ENCODE results near the gene KNCN. TPM values are rescaled to one million over a fixed set of nuclear protein-coding genes. Genes with fewer than 3 reads are reported as not detected.

KNCN gene
- polyA plus RNA-seq, 3 donors = not detected

DNA sequence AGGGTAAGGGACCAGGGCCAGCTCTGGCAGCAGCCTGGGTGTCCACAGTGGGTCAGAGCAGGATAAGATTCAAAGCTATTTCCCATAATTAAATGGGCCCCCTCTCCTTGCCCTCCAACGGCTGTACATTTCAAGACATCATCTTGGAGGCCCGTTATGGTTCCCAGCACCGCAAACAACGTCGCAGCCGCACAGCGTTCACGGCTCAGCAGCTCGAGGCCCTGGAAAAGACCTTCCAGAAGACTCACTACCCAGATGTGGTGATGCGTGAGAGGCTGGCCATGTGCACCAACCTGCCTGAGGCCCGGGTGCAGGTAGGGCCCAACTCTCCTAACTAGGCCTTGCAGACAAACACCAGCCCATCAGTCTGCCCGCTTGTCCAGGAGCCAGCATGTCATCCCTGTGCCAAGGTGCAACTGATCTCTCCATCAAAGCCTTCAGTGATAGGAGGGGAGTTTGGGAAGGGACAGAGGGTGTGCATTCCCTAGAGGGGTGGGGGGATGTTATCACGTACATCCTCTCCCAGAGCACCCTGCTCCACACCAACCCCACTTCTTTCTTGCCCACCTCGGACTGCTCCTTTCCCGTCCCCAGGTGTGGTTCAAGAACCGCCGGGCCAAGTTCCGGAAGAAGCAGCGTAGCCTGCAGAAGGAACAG lies 41.0 kb downstream of the KNCN start:
- DNase-seq (ENCODE audit: low read depth in 3 of 3, low spot score in 2 of 3) = no peak

DNA sequence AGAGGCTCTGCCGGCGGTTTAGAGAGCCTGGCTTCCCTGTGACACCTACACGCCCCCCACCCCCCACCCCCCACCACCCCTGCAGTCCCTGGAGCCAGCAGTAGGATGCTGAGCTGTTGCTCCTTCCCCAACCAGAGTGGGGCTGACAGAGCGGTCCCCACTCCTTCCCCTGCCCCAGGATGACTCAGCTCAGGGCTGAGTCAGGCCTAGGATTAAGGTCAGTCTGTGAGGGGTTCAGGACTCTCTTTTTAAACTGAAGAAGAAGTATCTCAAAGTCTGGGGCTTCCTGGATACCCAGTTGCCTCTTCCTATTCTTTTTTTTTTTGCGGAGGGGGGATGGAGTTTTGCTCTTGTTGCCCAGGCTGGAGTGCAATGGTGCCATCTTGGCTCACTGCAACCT lies 42.7 kb downstream of the KNCN start:
- no peak for DNase-seq (ENCODE audit: low read depth in 3 of 3, low spot score in 2 of 3)

DNA sequence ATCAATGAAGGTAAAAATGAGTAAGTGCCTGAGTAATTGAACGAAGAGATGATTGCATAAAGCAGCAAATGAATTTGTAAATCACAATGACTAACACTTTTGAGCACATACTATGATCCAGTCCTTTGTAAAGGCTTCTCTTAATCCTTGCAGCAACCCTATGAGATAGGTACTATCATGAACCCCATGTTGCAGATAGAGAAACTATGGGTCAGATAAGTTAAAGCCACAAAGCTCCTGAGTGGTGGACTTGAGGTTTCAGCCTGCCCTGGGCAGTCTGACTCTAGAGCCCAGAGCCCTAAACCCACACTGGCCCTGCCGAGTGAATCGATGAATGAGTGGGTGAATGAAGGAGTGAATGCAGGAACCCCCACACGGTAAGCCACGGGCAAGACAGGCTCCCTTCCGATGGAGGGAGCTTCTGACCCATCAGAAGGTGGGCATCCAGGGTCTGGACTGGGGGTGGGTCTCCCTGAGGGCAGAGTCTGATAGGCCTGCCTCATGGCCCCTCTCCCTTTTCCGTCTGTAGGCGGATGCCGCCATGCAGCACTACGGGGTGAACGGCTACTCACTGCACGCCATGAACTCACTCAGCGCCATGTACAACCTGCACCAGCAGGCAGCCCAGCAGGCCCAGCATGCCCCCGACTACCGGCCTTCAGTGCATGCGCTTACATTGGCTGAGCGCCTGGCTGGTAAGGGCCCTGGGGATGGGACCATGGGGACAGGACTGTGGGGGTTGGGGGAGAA lies 44.8 kb downstream of the KNCN start:
- DNase-seq (ENCODE audit: low read depth in 3 of 3, low spot score in 2 of 3) = no peak

DNA sequence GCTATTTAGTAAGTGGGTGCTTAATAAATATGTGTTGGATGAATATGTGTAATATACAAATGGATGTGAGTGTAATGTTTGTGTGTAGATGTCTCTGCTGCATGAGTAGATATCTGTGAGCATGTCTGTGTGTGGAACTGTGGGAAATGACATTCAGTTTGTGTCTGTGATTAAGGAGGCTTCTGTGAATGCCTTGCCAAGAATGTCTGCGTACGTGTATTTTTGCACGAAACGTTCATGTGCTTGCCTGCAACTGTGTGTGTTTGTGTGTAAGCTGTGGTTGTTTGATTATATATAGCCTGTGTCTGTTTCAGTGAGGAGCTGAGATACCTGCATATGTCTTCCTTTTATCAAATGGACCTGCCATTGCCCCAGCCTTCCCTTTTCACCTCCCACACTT lies 48.0 kb downstream of the KNCN start:
- no peak for DNase-seq (ENCODE audit: low read depth in 3 of 3, low spot score in 2 of 3)

DNA sequence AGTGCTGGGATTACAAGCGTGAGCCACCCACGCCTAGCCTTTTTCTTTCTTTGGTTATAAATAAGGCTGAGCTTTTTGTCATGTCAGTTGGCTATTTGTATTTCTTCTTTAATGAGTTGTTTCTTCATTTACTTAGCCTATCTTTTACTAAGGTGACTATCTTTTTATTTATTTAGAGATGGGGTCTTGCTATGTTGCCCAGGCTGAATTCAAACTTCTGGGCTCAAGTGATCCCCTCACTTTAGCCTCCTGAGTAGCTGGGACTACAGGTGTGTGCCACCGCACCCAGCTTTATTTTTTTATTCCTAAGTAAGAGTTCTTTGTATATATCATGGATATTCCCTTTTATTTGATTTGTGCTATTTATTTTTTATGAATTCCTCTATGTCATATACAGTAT lies 49.9 kb downstream of the KNCN start:
- DNase-seq (ENCODE audit: low read depth in 3 of 3, low spot score in 2 of 3) = no peak

DNA sequence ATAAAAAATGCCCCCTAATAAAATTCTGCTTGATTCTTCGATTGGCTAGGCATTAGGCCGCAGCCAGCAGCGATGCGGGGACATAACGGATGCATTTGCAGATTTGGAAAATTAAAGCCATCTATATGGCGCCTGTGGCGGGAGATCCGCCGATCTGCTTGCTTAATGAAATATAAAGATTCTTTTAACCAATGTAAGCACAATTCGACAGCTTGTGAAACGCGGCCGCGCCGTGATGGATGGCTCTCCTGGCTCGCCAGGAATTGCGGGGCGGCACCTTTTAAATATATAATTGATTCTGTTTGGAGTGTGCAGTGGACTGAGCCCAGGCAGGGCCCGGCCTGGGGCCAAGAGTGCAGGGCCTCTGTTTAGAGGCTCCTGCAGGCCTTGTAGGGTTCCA lies 53.8 kb downstream of the KNCN start:
- no peak for DNase-seq (ENCODE audit: low read depth in 3 of 3, low spot score in 2 of 3)

DNA sequence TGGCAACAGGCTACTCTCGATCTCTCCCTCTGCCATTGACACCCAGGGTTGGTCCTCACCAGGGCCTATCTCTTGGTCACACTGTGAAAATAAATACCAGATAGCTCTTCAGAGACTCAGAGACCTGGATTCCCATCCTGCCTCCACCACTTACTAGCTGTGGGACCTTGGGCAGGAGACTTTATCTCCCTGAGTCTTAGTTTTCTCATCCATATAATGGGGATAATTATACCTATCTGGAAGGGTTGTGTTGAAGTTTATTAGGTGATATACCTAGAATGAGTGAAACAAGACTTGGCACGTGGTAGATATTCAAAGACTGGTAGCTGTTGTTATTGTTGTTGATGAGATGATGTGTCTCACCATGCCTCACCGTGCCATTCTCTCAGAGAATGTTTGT lies 54.4 kb downstream of the KNCN start:
- no peak for DNase-seq (ENCODE audit: low read depth in 3 of 3, low spot score in 2 of 3)

DNA sequence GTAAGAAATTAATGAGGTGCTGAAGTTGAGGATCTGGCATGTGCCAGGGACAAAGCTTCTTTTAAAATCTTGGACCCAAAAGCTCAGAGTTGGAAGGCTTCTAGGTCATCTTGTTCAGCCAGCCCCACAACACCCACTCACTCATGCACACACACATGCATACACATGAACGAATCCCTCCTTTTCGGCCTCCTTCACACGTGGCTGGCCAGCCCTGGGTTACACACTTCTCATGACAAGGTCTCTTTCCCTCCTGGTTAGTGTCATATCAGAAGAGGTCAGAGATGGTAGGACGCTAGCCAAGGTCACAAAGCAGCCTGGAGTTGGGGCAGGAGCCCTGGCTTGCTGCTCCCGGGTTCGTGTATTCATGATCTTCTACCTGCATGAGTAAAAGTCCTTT lies 54.9 kb downstream of the KNCN start:
- no peak for DNase-seq (ENCODE audit: low read depth in 3 of 3, low spot score in 2 of 3)

DNA sequence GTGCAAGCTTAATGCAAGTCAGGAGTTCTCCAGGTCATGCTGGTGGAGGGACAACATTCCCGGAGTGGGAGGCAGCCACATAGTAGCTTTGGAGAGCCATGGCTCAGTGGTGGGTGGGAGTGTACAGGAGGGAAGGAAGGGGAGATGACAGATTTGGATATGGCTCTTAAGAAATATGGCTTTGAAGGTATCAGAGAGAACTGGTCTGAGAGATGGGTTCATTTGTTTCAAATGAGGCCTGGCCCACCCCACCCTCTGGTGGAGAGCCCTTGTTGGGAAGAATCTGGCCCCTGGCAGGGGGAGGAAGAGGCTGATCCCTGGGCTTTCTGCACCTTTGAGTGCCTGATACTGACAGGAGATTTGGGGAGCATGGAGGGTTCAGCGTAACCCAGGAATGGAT lies 55.7 kb downstream of the KNCN start:
- DNase-seq (ENCODE audit: low read depth in 3 of 3, low spot score in 2 of 3) = no peak

Other genes with a start within 250 kb of the KNCN start
- 10 to 100 TPM; 73.7 to 77.8 (median 75.9) TPM for gene LRRC41, start 248.0 kb downstream of the KNCN start, polyA plus RNA-seq (ENCODE audit: insufficient read length in 3 of 3)
- 100 to 1,000 TPM; 468 to 505 (median 473) TPM for gene UQCRH, start 247.9 kb downstream of the KNCN start, polyA plus RNA-seq (ENCODE audit: insufficient read length in 3 of 3)
- 10 to 100 TPM; 25.4 to 28.0 (median 27.8) TPM for gene NSUN4, start 210.8 kb downstream of the KNCN start, polyA plus RNA-seq (ENCODE audit: insufficient read length in 3 of 3)
- gene FAAH, start 157.3 kb downstream of the KNCN start, polyA plus RNA-seq (ENCODE audit: insufficient read length in 3 of 3) = 10 to 100 TPM; 18.0 to 19.5 (median 18.0) TPM
- not detected for gene DMBX1, start 61.8 kb downstream of the KNCN start, polyA plus RNA-seq (ENCODE audit: insufficient read length in 3 of 3)
- 10 to 100 TPM; 20.0 to 22.6 (median 20.8) TPM for gene MKNK1, start 52.6 kb upstream of the KNCN start, polyA plus RNA-seq (ENCODE audit: insufficient read length in 3 of 3)
- 10 to 100 TPM; 12.1 to 13.4 (median 12.4) TPM for gene MOB3C, start 65.2 kb upstream of the KNCN start, polyA plus RNA-seq (ENCODE audit: insufficient read length in 3 of 3)
- gene ATPAF1, start 116.7 kb upstream of the KNCN start, polyA plus RNA-seq (ENCODE audit: insufficient read length in 3 of 3) = 100 to 1,000 TPM; 107 to 121 (median 116) TPM
- gene TEX38, start 120.2 kb upstream of the KNCN start, polyA plus RNA-seq (ENCODE audit: insufficient read length in 3 of 3) = under 1 TPM; 0.17 to 0.53 (median 0.28) TPM
- gene EFCAB14, start 167.5 kb upstream of the KNCN start, polyA plus RNA-seq (ENCODE audit: insufficient read length in 3 of 3) = 100 to 1,000 TPM; 109 to 111 (median 110) TPM
- gene CYP4B1, start 247.4 kb upstream of the KNCN start, polyA plus RNA-seq (ENCODE audit: insufficient read length in 3 of 3) = 1 to 10 TPM in 2 of 3 donors, under 1 TPM in 1; 0.79 to 2.3 (median 2.3) TPM

Data from right renal cortex interstitium (tissue), 3 donors.